Activated naive CD4-positive, alpha-beta T cell treated with anti-CD3 and anti-CD28 coated beads, Interleukin-2, amount 50 U/mL, for 24 hours (primary cell): Measurements from ENCODE around the gene TEX11.
"Not testable (repeated sequence)": the region's sequence is repeated elsewhere in the genome, so short reads cannot be mapped to it uniquely, and the experiment has no call there.

Experiments
- H3K27ac Mint-ChIP-seq: one replicate; pipeline ENCODE4 v1.8.0; 2021; ENCODE audit warnings: mild to moderate bottlenecking, mixed read lengths
- H3K27me3 Mint-ChIP-seq: one replicate; pipeline ENCODE4 v1.8.0; 2021; ENCODE audit warnings: mixed read lengths
- H3K36me3 Mint-ChIP-seq: one replicate; pipeline ENCODE4 v1.8.0; 2021; ENCODE audit warnings: mixed read lengths
- H3K4me1 Mint-ChIP-seq: one replicate; pipeline ENCODE4 v1.8.0; 2021; ENCODE audit warnings: mixed read lengths
- H3K4me3 Mint-ChIP-seq: one replicate; pipeline ENCODE4 v1.8.0; 2021; ENCODE audit warnings: mild to moderate bottlenecking, mixed read lengths
- H3K9me3 Mint-ChIP-seq: one replicate; pipeline ENCODE4 v1.8.0; 2021; ENCODE audit warnings: mixed read lengths

TEX11 gene

DNA sequence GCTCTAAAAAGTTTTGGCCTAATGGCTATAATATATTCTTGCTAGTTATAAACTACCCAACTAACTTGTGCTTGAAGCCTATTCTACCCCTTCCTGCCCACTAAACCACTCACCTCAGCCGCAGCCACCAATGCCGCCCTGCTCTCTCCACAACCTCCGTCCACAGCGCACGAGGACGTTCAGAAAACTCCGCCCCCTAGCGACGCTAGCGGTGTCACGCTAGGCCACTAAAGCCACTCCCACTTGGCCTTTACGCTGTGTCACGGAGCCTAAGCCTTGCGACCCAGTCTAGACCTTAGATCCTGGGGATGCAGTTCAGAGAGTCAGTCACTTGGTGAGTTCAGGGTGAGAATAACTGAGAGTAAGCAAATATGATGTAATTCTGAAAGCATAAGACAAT is at the start of gene TEX11:
Gene TEX11 (minus strand): TSS at position 171 of the 400 bp plus-strand sequence. CDS start 922 bp downstream, outside the sequence.
- Mint-ChIP-seq H3K27ac (no peak within 1 kb of the TSS), H3K4me1 (no peaks in the 10 kb centered on the region), H3K9me3 (no peaks in the 10 kb centered on the region), H3K4me3 (no peak within 1 kb of the TSS), H3K36me3 (no peaks in the 10 kb centered on the region), H3K27me3 (no peaks in the 10 kb centered on the region)

DNA sequence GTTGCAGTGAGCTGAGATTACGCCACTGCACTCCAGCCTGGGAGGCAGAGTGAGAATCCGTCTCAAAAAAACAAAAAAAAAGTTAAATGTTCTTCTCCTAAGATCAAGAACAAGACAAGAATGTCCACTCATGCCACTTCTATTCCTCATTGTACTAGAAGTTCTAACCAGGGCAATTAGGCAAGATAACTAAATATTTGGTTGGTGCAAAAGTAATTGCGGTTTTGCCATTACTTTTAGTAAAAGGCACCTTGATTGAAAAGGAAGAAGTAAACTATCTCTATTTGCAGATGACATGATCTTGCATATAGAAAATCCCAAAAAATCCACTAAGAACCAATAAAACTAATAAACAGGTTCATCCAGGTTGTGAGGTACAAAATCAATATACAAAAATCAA is 46.4 kb upstream of the TEX11 start:
- Mint-ChIP-seq H3K27me3 (peaks cover 1% of the 10 kb centered on the region), H3K36me3 (no peaks in the 10 kb centered on the region), H3K4me3 (no peak overlapping the region), H3K9me3 (no peaks in the 10 kb centered on the region), H3K4me1 (no peaks in the 10 kb centered on the region), H3K27ac (no peak overlapping the region)

DNA sequence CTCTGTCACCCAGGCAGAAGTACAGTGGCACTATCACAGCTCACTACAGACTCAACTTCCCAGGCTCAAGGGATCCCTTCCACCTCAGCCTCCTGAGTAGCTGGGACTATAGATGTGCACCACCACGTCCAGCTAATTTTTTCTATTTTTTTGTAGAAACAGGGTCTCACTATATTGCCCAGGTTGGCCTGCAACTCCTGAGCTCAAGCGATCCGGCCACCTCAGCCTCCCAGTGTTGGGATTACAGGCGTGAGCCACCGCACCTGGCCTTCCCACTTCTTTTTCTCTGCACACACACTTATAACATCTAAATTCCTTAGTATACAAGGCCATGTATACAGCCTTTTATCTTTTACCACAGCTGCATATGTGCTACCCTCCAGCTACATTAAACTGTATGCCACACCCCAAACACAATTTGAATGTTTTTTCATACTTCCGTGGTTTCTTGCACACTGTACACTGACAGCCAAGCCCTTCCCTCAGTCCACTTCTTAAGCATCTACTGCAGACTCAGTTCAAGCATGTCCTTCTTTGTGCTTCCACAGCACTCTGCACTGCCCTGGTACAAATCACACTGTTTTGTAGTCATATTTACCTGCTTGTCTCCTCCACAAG is 15.9 kb upstream of the TEX11 start:
- Mint-ChIP-seq H3K36me3 (no peaks in the 10 kb centered on the region), H3K27me3 (peaks cover 7% of the 10 kb centered on the region), H3K4me1 (peaks cover 6% of the 10 kb centered on the region), H3K9me3 (no peaks in the 10 kb centered on the region), H3K4me3 (no peak overlapping the region), H3K27ac (no peak overlapping the region)

DNA sequence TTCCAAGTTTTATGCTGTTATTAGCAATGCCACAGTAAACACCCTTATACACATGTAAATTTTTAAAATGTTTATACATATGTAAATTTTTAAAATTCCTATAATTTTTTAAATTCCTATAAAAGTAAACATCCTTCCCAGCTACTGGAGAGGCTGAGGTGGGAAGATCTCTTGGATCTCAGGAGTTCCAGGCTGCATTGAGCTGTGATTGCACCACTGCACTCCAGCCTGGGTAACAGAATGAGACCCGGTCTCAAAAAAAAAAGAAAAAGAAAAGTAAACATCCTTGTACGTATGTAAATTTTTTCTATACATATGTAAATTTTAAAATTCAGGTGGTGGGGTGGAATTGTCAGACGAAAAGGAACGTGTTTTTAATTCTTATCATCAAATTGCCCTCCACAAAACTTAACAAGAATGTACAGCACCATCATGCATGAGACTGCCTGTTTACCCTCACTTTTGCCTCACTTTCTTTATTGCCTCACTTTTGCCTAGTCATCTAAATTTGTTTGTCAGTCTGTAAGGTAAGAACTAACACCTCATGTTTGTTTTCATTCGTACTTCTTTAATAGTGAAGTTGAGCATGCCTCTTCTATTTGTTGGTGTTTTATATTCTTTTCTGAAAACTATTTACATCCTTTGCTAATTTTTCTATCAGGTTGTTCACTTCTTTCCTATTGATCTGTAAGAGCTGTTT is 14.4 kb upstream of the TEX11 start:
- Mint-ChIP-seq H3K27ac (no peak overlapping the region), H3K4me3 (no peak overlapping the region), H3K36me3 (no peaks in the 10 kb centered on the region), H3K4me1 (peaks cover 6% of the 10 kb centered on the region), H3K27me3 (peaks cover 5% of the 10 kb centered on the region), H3K9me3 (no peaks in the 10 kb centered on the region)

- Mint-ChIP-seq H3K27me3 (peaks cover 3% of the 10 kb centered on the region), H3K4me3 (no peak overlapping the region), H3K27ac (no peak overlapping the region), H3K9me3 (no peaks in the 10 kb centered on the region), H3K36me3 (no peaks in the 10 kb centered on the region), H3K4me1 (peaks cover 6% of the 10 kb centered on the region)
Observed at GRCh38 chrX:70921709-70922352, 13.3 kb upstream of the TEX11 start.

GRCh38 chrX:70916754-70917153 is 8.2 kb upstream of the TEX11 start:
- H3K27ac Mint-ChIP-seq: no peak overlapping the region
- H3K36me3 Mint-ChIP-seq: no peaks in the 10 kb centered on the region
- no peaks in the 10 kb centered on the region for H3K9me3 Mint-ChIP-seq

GRCh38 chrX:70907900-70908299 is 611 bp downstream of the TEX11 start:
- no peaks in the 10 kb centered on the region for H3K9me3 Mint-ChIP-seq
- H3K27me3 Mint-ChIP-seq: no peaks in the 10 kb centered on the region
- H3K4me1 Mint-ChIP-seq: no peaks in the 10 kb centered on the region
- H3K36me3 Mint-ChIP-seq: no peaks in the 10 kb centered on the region
- no peak overlapping the region for H3K27ac Mint-ChIP-seq
- no peak overlapping the region for H3K4me3 Mint-ChIP-seq

More at GRCh38 chrX:70916754-70917153, 8.2 kb upstream of the TEX11 start:
- peaks cover under 1% of the 10 kb centered on the region for H3K4me1 Mint-ChIP-seq
- no peaks in the 10 kb centered on the region for H3K27me3 Mint-ChIP-seq
- no peak overlapping the region for H3K4me3 Mint-ChIP-seq

- H3K36me3 Mint-ChIP-seq: no peaks in the 10 kb centered on the region
Observed at GRCh38 chrX:70901465-70901864, 7.0 kb downstream of the TEX11 start.

DNA sequence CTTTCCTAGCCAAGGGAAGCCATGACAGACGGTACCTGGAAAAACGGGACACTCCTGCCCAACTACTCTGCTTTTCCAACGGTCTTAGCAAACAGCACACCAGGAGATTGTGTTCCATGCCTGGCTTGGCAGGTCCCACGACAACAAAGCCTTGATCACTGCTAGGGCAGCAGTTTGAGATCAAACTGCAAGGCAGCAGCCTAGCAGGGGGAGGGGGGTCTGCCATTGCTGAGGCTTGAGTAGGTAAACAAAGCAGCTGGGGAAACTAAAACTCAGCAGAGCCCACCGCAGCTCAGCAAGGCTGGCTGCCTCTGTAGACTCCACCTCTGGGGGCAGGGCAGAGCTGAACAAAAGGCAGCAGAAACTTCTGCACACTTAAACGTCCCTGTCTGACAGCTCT is 18.1 kb downstream of the TEX11 start:
- not testable (repeated sequence) for H3K27me3 Mint-ChIP-seq, H3K9me3 Mint-ChIP-seq, H3K27ac Mint-ChIP-seq, H3K36me3 Mint-ChIP-seq, H3K4me3 Mint-ChIP-seq, H3K4me1 Mint-ChIP-seq

More at GRCh38 chrX:70901465-70901864, 7.0 kb downstream of the TEX11 start:
- Mint-ChIP-seq H3K27me3 (no peaks in the 10 kb centered on the region), H3K4me1 (no peaks in the 10 kb centered on the region), H3K27ac (no peak overlapping the region), H3K4me3 (no peak overlapping the region), H3K9me3 (no peaks in the 10 kb centered on the region)

GRCh38 chrX:70878902-70879301 is 29.6 kb downstream of the TEX11 start:
- Mint-ChIP-seq H3K27me3 (no peaks in the 10 kb centered on the region), H3K4me3 (no peak overlapping the region), H3K4me1 (peaks cover 9% of the 10 kb centered on the region), H3K27ac (no peak overlapping the region), H3K36me3 (no peaks in the 10 kb centered on the region), H3K9me3 (no peaks in the 10 kb centered on the region)

- no peaks in the 10 kb centered on the region for H3K9me3 Mint-ChIP-seq
- H3K4me1 Mint-ChIP-seq: no peaks in the 10 kb centered on the region
- H3K4me3 Mint-ChIP-seq: no peak overlapping the region
- peaks cover 1% of the 10 kb centered on the region for H3K27me3 Mint-ChIP-seq
- H3K27ac Mint-ChIP-seq: no peak overlapping the region
- no peaks in the 10 kb centered on the region for H3K36me3 Mint-ChIP-seq
Observed at GRCh38 chrX:70852294-70852693, 56.2 kb downstream of the TEX11 start.

GRCh38 chrX:70844081-70844480 is 64.4 kb downstream of the TEX11 start:
- H3K27ac Mint-ChIP-seq, H3K9me3 Mint-ChIP-seq, H3K4me1 Mint-ChIP-seq, H3K27me3 Mint-ChIP-seq, H3K36me3 Mint-ChIP-seq, H3K4me3 Mint-ChIP-seq: not testable (repeated sequence)

DNA sequence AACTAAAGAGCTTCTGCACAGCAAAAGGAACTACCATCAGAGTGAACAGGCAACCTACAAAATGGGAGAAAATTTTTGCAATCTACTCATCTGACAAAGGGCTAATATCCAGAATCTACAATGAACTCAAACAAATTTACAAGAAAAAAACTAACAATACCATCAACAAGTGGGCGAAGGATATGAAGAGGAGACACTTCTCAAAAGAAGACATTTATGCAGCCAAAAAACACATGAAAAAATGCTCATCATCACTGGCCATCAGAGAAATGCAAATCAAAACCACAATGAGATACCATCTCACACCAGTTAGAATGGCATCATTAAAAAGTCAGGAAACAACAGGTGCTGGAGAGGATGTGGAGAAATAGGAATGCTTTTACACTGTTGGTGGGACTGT is 64.9 kb downstream of the TEX11 start:
- H3K9me3 Mint-ChIP-seq, H3K4me3 Mint-ChIP-seq, H3K4me1 Mint-ChIP-seq: not testable (repeated sequence)

DNA sequence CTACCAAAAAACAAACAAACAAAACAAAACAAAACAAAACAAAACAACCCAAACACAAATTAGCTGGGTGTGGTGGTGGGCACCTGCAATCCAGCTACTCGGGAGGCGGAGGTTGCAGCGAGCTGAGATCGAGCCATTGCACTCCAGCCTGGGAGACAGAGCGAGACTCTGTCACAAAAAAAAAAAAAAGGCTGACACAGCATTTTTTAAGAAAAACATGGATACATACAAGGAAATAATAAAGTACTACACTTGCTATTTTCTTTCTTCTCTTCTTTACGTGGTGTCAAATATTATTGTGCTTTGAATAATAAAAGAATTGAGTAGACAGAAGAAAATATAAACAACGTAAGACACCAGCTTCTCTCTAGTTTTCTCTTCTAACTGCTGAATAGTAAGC is 73.9 kb downstream of the TEX11 start:
- Mint-ChIP-seq H3K27ac (no peak overlapping the region), H3K9me3 (no peaks in the 10 kb centered on the region), H3K36me3 (no peaks in the 10 kb centered on the region), H3K4me1 (no peaks in the 10 kb centered on the region), H3K4me3 (no peak overlapping the region), H3K27me3 (no peaks in the 10 kb centered on the region)

More for the DNA sequence above, 64.9 kb downstream of the TEX11 start:
- not testable (repeated sequence) for H3K27me3 Mint-ChIP-seq, H3K27ac Mint-ChIP-seq, H3K36me3 Mint-ChIP-seq

GRCh38 chrX:70826715-70827114 is 81.8 kb downstream of the TEX11 start:
- no peaks in the 10 kb centered on the region for H3K36me3 Mint-ChIP-seq
- H3K9me3 Mint-ChIP-seq: no peaks in the 10 kb centered on the region
- no peaks in the 10 kb centered on the region for H3K27me3 Mint-ChIP-seq
- no peaks in the 10 kb centered on the region for H3K4me1 Mint-ChIP-seq
- no peak overlapping the region for H3K4me3 Mint-ChIP-seq
- no peak overlapping the region for H3K27ac Mint-ChIP-seq

DNA sequence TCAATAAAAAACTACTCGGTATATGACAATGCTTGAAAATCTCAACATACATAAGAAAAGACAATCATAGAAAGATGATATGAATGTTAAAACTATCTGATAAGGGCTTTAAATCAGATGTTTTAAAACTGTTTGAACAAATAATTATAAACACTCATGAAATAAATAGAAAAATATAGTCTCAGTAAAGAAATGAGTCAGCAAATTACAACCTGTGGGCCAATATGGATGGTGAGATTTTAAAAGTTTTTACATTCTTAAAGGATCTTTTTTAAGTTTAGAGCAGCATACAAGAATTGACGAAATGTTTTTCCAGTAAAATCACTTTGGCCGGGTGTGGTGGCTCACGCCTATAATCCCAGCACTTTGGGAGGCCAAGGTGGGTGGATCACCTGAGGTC is 83.1 kb downstream of the TEX11 start:
- Mint-ChIP-seq H3K27ac (no peak overlapping the region), H3K27me3 (no peaks in the 10 kb centered on the region), H3K9me3 (no peaks in the 10 kb centered on the region), H3K36me3 (no peaks in the 10 kb centered on the region), H3K4me1 (no peaks in the 10 kb centered on the region), H3K4me3 (no peak overlapping the region)
